Right lobe of liver (tissue), 4 donors: Measurements from ENCODE around the gene GPR141.

Experiments
- CTCF ChIP-seq, 4 donors: fragments of 200-600 bp in 3 of 4; fragments of 450-650 bp in 1 of 4; IDR thresholded peaks; one replicate each; pipeline versions ENCODE4 v1.5.1 to v1.8.0; 2016 to 2022; ENCODE audit warnings: antibody characterized with exemption in 4 of 4, mild to moderate bottlenecking in 2 of 4
- POLR2A ChIP-seq: fragments of 450-650 bp; IDR thresholded peaks from one replicate; pipeline ENCODE4 v1.6.1; 2017; ENCODE audit warnings: antibody characterized with exemption, mild to moderate bottlenecking
- donor health status: DM: no; HTN: no; CAD: no.
- donor health status: DM: no; HTN: no; CAD: no.
- donor health status: DM: no; HTN: yes; CAD: no.

- TF ChIP-seq CTCF (IDR thresholded peaks at IDR 0.05) = no peak
- no peak for TF ChIP-seq POLR2A
Observed at GRCh38 chr7:37775921-37776320, 92.4 kb downstream of the GPR141 start.
